ENCODE results near the gene SDR39U1.
"Not testable (repeated sequence)": the region's sequence is repeated elsewhere in the genome, so short reads cannot be mapped to it uniquely, and the experiment has no call there.

DNA sequence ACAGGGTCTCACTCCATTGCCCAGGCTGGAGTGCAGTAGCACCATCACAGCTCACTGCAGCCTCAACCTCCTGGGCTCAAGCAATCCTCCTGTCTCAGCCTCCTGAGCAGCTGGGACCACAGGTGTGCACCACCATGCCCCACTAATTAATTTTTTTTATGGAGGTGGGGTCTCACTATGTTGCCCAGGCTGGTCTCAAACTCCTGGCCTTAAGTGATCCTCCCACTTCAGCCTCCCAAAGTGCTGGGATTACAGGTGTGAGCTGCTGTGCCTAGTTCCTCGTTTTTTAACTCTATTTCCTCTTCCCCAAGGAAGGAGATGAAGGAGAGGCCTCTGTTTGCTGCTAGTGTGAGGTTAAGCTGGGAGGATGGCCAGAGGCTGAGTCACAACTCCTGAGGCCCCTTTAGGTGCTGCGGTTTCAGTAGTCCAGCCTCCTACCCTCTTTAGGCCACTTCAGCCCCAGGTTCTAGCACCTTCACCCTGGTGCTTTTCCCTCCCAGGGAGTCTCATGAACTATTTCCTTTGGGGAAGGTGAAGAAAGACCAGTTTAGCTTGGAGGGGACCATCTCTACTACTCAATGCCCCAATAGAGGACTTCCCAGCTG, 40.2 kb upstream of the SDR39U1 start:
- not testable (repeated sequence) for TF ChIP-seq EP300 (IDR thresholded peaks at IDR 0.05)
- TF ChIP-seq, protein P1, sequence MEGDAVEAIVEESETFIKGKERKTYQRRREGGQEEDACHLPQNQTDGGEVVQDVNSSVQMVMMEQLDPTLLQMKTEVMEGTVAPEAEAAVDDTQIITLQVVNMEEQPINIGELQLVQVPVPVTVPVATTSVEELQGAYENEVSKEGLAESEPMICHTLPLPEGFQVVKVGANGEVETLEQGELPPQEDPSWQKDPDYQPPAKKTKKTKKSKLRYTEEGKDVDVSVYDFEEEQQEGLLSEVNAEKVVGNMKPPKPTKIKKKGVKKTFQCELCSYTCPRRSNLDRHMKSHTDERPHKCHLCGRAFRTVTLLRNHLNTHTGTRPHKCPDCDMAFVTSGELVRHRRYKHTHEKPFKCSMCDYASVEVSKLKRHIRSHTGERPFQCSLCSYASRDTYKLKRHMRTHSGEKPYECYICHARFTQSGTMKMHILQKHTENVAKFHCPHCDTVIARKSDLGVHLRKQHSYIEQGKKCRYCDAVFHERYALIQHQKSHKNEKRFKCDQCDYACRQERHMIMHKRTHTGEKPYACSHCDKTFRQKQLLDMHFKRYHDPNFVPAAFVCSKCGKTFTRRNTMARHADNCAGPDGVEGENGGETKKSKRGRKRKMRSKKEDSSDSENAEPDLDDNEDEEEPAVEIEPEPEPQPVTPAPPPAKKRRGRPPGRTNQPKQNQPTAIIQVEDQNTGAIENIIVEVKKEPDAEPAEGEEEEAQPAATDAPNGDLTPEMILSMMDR (IDR thresholded peaks at IDR 0.05) = not testable (repeated sequence)
